Mucosa of gallbladder (tissue), 1 donor: Measurements from ENCODE around the gene ACTL10. TPM values are rescaled to one million over a fixed set of nuclear protein-coding genes. Genes with fewer than 3 reads are reported as not detected.

Experiments
- DNase-seq: peaks from one replicate; pipeline ENCODE4 v3.0.0-alpha.2; 2020; ENCODE audit warnings: low spot score
- total RNA-seq: library from RNA; stranded (reverse); gene quantifications from one replicate; pipeline ENCODE4 v1.2.1, GENCODE V29; 2021
- donor health status: DM: no; HTN: no; CAD: no.

ACTL10 gene
- total RNA-seq, 1 donor from 2014 or later, result 4.8 TPM

DNA sequence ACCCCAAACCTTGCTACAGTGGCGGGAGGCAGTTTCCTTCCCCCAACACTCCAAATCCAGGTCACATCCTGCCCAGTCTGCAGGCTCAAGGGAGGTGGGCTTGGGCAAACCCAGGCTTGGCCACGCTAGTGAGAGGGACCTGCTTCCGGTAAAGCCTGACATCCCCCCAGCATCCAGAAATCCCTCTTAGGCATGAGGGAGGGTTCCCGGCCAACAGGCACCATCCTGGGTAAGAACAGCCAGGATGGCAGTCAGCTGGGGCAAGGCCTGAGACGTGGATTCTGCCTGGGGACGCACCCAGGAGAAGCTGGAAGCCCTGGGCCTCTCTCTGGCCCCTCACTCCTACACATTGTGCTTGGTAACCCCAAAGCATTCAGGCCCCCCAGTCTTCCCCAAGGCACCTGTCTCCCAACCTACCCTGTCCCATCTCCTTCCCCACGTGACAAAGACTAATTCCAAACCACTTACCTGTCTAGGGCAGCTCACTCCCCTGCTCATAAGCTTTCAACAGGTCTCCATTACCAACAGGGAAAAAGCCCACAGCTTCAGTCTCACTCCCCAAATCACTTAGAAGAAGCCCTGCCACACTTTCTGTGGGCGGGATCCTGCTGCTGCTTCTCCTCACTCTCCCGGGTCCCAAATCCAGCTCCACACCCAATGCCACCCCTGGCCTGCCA, 2.5 kb upstream of the ACTL10 start:
- no peak for DNase-seq

DNA sequence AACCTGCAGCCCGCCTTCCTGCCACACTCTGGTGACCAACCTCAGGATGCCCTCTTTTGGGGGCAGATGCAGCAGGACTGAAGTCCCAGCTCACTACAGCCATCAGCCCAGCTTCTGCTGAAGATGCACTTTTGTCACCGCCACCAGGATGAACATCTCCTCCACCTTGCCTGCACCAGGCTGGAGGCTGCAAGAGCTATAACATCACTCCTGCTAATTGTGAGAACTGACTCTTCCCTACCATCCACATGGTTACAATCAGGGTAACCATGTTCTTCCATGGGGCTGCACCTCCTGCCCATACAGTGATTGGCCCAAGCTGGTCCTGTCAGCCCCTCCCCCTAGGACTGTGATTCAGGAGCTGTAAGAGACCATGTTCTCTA, 2.0 kb upstream of the ACTL10 start:
- DNase-seq, result no peak

DNA sequence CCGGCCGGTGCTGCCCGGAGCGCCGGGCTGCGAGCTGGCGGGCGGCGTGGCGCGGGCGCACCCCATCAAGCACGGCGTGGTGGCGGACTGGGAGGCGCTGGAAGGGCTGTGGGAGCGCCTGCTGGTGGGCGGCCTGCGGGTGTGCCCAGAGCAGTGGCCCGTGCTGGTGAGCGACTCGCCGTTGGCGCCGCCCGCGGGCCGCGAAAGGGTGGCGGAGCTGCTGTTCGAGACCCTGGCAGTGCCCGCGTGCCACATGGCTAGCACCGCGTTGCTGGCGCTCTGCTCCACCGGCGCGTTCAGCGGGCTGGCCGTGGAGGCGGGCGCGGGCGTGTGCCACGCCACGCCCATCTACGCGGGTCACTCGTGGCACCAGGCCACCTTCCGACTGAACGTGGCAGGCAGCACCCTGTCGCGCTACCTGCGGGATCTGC, 517 bp downstream of the ACTL10 start:
- DNase-seq, result peak; percentile 38

DNA sequence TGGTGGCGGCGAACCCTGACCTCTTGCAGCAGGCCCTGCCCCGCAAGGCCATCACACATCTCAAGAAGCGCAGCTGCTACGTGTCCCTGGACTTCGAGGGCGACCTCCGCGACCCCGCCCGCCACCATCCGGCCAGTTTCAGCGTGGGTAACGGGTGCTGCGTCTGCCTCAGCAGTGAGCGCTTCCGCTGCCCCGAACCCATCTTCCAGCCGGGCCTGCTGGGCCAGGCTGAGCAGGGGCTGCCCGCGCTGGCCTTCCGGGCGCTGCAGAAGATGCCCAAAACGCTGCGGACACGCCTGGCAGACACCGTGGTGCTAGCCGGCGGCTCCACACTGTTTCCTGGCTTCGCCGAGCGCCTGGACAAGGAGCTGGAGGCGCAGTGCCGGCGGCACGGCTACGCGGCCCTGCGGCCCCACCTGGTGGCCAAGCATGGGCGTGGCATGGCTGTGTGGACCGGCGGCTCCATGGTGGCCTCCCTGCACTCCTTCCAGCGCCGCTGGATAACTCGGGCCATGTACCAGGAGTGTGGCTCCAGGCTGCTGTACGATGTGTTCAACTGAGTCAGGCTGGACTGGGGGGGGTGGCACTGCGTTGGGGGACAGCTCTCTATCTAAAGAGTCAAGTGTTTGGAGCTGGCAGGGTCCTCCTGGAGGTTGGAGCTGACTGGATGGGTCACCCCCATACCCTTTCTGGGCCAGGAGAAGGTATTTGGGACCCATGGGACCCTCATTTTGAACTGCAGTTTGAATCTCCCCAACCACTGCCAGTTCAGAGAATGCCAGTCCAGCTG, 1.1 kb downstream of the ACTL10 start:
- DNase-seq, result peak; percentile 78

DNA sequence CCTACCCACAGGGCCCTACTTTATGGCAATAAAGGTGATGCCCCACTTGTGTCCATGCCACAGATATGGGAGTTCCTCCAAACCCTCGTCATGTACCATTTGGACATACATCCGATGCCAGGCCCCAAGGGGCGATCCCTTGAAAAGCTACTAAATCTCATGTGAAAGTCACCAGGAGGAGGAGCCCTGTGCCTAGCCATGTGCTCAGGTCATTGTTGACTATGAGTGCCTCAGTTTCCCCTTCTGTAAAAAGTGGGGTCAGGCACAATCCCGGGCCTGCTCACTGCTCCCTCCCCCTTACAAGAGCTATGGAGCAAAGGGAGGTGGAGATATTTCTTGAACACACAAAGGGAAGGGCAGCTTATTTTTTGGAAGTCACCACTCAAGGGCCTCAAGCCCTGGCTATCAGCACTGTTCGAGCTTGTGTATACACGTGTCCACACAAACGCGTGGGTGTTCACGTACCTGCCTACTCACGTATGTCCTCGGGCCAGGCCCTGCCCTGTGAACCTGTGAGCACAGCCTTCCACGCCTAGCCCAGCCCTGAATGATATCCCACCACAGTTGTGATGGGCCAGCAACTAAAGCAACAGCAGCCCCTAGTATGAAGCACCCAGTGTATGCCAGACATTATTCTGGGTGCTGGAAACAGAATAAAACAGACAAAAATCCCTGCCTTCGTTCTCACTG, 1.9 kb downstream of the ACTL10 start:
- no peak for DNase-seq

DNA sequence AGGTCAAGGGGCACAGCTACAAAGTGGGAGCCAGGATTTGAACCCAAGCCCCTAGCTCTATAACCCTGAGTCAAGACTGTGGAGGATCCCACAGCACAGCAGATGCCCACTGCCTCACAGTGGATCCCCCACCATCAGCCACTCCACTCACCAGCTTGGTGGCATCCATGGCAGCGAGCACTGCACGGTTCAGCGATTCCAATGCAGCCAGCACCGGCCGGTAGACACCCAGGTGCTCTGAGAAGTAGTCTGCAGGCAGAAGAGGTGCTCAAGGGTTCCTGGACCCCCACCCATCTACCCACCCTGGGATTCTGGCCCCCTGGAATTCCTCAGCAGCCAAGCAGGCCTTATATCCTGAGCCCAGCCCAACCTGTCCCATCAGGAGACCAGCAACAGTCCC, 2.5 kb downstream of the ACTL10 start:
- no peak for DNase-seq

DNA sequence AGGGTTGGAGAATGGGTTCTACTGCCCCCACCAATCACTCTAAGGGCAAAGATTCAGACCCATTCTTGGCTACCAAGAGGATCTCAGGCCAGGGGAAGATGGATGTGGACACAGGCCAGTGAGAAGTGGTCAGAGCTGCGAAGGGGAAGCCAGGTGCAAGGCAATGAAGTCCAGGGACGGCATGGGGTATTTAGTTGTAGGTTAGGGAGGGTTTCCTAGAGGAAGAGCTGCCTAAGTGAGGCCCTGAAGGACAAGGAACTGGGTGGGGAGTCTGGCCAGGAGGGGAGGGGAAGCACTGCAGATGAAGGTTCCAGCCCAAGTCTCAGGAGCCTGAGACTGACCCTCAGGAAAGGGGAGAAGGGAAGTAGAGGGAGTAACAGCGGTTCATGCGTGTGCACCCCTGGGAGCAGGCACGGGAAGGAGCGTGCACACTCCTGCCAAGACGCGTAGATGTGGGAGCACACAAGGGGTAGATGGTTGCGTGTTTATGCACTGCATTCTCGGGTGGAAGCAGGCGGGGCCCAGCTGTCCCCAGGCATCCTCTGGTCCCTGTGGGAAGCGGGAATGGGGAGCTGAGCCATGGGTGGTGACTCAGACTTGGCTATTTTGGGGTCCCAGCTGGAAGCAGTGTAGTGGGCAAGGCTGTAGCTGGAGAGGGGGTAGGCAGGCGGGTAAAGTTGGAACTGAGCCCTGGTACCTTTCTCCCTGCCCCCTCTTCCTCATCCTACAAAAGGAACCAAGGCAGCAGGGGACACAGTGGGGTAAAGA, 3.3 kb downstream of the ACTL10 start:
- no peak for DNase-seq

DNA sequence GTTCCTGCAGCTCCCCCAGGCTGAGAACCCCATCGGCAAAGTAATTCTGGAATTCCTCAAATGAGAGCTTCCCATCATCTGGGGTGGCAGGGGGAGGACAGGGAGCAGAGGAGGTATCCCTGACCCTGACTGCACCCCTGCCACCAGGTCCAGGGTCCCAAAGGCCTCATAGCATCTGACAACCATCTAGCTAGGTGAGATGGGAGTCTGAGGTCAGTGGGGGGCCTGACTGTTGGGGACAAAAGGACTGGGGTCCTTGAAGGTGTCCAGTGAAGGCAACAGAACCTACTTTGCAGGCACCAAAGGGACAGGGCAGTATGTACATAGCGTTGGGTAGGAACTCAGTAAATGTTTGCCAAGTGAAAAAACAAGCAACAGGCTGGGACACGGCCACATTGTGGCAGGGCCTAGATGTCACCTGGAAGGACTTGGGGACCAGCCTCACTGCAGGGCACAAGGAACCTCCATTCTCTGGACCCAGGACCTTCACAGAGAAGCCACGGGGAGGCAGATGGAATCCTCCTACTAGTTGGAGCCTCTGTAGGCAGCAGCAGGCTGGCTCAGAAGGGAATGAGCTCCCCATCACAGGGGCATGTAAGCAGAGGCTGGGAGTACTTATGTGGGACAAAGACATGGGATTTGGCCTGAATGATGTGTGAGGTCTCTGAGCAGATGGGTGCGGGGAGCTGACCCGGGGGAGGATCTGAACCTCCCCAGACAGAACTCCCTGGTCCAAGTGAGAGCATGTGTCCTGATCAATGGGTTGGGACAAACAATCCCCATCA, 4.2 kb downstream of the ACTL10 start:
- no peak for DNase-seq

DNA sequence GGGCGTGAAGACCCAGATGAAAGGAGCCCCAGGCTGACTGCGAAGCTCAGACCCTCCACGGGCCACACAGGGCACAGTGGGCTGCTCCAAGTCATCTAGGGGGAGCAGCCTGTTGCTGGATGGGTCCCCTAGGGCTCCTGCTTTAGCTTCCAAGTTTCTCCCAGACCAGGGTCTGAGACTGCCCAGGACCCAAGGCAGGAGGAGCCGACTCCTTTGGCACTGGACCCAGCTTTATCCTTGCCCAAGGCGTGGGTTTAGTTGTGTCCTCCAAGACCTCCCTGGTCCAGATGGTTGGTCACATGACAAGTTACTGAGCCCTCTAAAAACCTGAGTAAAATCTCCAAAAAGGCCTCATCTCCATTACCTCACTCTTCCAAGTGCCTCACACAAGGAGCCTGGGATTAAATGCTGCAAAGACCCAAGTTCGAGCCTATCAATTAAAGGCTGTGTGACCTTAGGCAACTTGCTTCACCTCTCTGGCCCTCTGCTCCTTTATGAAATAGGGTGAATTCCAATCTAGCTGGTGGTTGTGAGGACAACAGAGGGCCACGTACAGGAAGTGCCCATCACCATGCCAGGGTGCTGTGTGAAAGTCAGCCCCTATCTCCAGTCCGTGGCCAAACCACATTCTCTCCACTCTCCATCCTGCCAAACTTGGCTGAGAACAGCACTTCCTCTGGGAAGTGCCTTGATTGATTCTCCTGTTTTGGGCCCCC, 5.0 kb downstream of the ACTL10 start:
- DNase-seq, result no peak

DNA sequence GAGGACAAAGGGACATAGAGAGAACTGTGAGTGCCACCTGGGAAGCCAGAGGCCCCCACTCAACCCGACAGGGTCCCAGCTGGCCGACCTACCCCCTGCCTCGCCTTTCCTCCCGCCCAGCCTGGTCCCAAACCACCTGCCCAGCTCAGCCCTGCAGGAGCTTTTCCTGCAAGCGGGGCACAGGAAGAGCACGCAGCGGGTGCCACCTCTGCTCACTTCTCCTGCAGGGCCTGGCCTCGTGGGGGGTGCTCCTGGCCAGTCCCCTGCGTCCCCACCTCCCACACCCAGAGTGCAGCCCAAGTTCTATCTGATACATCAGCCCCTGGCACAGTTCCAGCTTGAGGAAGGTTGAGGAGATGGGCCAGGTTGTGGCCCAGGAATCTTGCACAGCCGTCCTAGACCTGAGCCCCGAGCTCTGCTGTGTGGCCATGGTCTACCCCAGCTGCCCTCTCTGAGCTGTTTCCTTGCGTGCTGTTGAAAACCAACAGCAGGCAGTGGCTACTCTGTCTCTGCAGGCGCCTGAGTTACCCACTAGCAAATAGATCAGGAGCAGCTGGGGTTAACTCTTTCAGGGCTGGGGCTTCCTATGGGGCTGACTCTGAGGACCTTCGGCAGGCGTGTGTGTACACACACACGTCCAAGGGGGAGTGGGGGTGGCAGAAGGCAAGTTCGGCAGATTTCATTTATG, 5.8 kb downstream of the ACTL10 start:
- DNase-seq, result no peak

DNA sequence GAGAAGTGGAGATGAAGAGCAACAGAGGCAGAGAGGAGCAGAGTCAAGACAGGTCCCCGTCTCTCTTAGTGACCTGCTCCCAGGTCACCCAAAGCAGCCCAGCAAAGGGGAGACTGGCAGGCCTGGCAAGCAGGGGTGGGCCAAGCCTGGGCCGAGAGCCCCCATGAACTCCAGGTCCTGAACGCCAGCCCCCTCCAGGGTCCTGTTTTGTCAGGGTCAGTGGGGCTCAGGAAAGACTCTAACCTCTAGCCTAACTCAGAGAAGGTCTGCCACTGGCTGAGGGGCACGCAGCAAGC, 6.3 kb downstream of the ACTL10 start:
- DNase-seq, result no peak

DNA sequence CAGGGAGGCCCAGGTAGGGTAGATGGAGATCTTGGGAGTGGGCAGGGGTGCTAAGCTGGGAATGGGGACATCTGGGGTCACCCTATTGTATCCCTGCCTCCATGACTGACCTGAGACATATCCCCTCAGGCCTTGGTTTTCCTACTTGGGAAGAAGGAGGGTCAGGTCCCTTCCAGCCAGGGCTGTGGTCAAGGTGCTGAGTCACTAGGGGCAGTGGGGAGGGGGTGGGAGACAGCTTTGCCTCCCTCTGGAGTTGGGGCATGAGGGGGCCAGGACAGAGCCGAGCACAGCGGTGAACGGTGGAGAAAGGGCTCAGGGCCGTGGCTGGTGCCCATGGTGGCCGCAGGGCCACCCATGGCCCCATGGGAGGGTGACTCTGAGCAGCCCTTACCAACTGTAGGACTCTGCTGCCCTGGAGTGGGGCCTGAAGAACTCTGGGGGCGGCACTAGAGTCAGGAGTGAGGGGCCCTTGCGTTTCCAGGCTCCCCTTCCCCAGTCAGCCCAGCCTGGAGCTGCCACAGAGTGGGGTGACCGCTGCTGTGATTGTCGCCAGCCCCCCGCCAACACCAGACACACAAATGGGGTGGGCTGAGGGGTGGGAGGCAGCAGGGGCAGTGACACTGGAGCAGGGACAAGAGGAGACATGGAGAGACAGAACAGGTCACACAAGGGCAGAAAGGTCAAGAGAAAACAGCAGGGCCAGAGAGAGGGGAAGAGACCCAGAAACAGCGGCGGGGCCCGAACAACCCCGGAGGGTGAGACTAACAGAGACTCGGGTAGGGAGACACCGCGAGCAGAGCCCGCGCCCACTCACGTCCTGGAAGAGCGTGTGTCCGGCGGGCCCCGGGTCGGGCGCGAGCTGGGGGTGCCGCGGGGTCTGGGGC, 6.9 kb downstream of the ACTL10 start:
- DNase-seq, result no peak

DNA sequence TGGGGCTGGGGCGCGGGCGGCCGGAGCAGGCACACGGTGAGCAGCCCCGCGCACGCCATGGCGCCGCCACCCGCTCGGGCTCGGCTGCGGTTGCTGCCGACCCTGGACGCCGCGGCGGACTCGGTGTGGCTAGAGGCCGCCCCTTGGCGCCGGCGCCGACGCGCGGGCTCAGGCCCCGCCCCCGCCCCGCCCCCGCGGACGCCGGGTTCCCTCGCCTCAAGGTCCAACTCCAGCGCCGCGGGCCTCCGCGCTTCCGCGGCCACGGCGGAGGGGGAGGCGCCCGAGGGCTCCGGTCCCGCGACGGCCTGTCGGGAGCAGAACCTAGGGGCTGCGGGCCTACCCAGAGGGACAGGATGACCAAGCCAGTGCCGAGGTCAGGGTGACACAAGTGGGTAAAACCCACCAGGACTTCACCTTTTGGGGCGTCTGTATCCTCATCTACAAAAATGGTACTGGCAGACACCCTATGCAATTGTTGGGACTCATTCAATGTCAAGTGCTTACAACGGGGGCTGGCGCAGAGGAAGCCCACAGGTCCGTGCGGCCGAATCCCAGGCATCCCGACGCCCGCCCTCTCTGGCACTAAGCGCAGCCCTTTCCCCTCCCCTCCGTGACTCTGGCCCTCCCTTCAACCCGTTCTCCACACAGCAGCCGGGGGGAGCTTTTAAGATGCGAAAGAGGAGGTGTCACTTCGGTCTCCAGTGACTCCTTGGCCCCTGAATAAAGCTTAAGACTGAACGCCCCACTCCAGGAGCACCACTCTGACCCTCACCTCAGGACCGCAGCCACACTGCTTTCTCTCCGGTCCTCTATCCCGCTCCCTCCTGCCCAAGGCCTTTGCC, 7.8 kb downstream of the ACTL10 start, which contains the start of gene NECAB3:
Gene NECAB3, minus strand, starts transcription at position 135 of the 842 bp plus-strand sequence. Its CDS starts 76 bp downstream, at position 59.
- peak; percentile 84 for DNase-seq

DNA sequence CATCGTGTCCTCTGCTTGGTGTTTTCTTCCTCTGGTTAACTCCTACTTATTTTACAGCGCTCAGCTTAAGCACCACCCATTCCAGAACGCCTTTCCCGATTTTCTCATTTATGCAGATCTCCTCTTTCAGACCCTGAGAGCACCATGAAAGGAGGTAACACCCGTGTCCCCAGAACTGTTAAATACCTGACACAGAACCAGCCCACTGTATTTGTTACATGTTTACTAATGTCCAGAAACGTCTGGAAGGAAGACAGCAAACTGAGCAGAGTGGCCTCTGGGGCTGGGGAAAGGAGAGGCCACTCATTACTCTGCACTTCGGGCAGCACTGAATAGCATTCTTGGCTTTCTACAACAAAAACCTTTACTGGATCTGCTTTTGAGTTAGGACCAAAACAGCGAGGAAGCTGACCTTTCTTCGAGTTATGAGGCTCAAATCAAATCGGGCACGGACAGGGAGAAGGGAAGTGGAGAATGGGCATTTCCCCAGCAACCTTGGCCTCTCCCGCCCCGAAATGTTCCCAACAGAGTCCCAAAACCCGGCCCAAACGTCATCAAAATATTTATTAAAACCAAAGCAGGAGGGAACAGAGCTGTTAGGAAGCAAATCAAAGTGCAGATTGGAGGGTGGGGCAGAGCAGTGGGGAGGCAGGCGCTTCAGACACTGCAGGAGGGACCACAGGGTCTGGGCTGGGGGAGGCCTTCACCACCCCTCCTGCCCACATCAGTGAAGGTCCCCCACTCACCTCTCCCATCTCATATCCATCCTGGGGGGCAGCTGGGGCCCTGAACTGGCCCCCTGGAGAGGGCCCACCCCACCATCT, 8.6 kb downstream of the ACTL10 start:
- no peak for DNase-seq

DNA sequence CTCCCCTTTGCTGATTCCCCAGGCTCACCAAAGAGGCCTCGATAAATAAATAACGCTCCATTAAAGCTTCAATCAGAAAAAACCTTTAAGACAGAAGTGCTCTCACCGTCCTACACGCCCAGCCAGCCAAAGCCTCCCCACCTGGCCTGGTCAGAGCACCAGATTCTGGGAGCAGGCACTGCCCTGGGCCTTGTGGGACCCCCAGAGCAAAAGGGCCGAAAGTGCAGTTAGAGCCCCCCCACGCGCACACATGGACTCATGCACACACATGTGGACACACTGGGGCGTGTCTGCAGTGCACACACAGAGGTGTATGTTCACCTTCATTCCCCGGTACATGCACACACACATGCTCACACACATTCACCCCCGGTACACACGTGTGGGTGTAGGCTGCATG, 9.4 kb downstream of the ACTL10 start:
- no peak for DNase-seq

DNA sequence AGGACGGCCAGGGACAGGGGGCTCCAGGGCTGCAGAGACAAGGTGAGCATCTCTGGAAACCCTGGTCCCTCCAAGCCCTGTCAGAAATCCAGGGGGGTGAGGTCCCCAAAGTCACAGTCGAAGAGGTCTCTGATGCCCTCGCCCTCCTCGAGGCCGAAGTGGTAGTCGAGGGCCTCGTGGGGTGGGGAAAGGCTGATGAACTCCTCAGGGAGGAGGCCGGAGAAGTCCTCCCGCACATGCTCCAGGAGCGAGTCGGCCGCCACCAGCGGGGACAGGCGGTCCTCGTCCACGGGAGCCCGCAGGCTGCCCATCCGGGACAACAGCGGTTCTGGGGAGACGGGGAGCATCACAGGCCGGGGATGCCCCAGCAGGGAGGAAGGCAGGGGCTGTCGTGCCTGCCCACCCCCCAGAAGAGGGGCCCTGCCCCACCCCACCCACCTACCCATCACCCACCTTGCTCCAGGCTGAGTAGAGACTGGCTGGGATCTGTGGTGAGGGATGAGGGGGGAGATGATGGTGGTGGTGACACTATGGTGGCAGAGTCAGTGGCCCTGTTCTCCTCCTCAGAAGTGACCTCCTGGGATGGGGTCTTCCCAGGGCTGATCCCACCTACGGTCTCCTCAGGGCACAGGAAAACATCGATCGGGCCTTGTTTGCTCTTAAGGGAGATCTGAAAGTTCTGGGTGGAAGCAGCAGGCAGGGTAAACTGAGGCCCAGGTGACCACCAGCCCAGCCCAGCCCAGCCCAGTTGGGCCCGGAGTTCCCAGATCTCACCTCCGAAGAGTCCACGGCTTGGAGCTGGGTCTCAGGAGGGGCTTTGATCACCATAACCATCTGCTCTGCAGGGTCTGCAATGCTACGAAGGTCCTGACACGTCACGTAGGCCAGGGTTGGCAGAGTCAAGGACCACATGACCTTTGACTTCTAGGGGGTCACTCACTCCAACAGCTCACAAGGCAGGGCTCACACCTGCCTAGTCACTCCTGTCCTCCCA, 10.2 kb downstream of the ACTL10 start:
- DNase-seq, result no peak
